HG03095 (cell line): ENCODE data around the gene ELOB.
A peak's percentile ranks its signal among the peaks of the same experiment; 100 is the strongest.

Experiments used
- ATAC-seq: cut with Tn5 transposase; IDR thresholded peaks from one replicate; pipeline ENCODE4 v1.9.1; 2021; ENCODE audit warnings: moderate library complexity; ENCODE audit not compliant: unreplicated experiment

ELOB gene

GRCh38 chr16:2751577-2752034 is 25.5 kb downstream of the ELOB start:
- ATAC-seq: peak; percentile 4

GRCh38 chr16:2749936-2750335 is 27.1 kb downstream of the ELOB start:
- ATAC-seq: no peak

GRCh38 chr16:2749476-2749875 is 27.6 kb downstream of the ELOB start:
- ATAC-seq: no peak

- no peak for ATAC-seq
Measured at GRCh38 chr16:2748757-2749455, 28.2 kb downstream of the ELOB start.

GRCh38 chr16:2745961-2746360 is 31.1 kb downstream of the ELOB start:
- no peak for ATAC-seq

- ATAC-seq: no peak
Measured at GRCh38 chr16:2745116-2745890, 31.8 kb downstream of the ELOB start.

GRCh38 chr16:2744711-2745110 is 32.4 kb downstream of the ELOB start:
- ATAC-seq: no peak

- ATAC-seq: no peak
Measured at GRCh38 chr16:2743007-2743810, 33.9 kb downstream of the ELOB start.

GRCh38 chr16:2742323-2743006 is 34.6 kb downstream of the ELOB start:
- ATAC-seq: no peak

- ATAC-seq: no peak
Measured at GRCh38 chr16:2741168-2741567, 35.9 kb downstream of the ELOB start.

- no peak for ATAC-seq
Measured at GRCh38 chr16:2740476-2740875, 36.6 kb downstream of the ELOB start.

- ATAC-seq: no peak
Measured at GRCh38 chr16:2739625-2740430, 37.3 kb downstream of the ELOB start.

GRCh38 chr16:2738615-2739014 is 38.5 kb downstream of the ELOB start:
- ATAC-seq: no peak

- no peak for ATAC-seq
Measured at GRCh38 chr16:2737895-2738418, 39.1 kb downstream of the ELOB start.

GRCh38 chr16:2737238-2737605 is 39.9 kb downstream of the ELOB start:
- ATAC-seq: no peak

- no peak for ATAC-seq
Measured at GRCh38 chr16:2736476-2737237, 40.4 kb downstream of the ELOB start.

GRCh38 chr16:2734844-2735515 is 42.1 kb downstream of the ELOB start:
- no peak for ATAC-seq

- no peak for ATAC-seq
Measured at GRCh38 chr16:2728034-2728433, 49.0 kb downstream of the ELOB start.

GRCh38 chr16:2726923-2727322 is 50.2 kb downstream of the ELOB start:
- ATAC-seq: no peak
